NCI-H1930 (cell line): ENCODE measurements around the gene OS9.

Experiments
- DNase-seq, 2 experiments: peaks; one replicate each; lab custom pipeline; 2025; lab: John Stamatoyannopoulos, UW

The OS9 gene

GRCh38 chr12:57769594-57769993, 75.7 kb downstream of the OS9 start:
- no peak for DNase-seq

GRCh38 chr12:57770734-57771133, 76.8 kb downstream of the OS9 start:
- DNase-seq = no peak
